GM12874 (cell line): ENCODE results near the gene SESN3.

ENCODE experiments used
- CTCF ChIP-seq: IDR thresholded peaks from 2 replicates; pipeline ENCODE4 v1.5.1; 2011; ENCODE audit warnings: low read depth, mild to moderate bottlenecking, control low read depth, low read length, moderate library complexity; ENCODE audit not compliant: insufficient read depth

Gene SESN3

GRCh38 chr11:95193541-95193940, 37.5 kb downstream of the SESN3 start:
- TF ChIP-seq CTCF: no peak

- no peak for TF ChIP-seq CTCF
These were observed 38.3 kb downstream of the SESN3 start for GRCh38 chr11:95192717-95193116.

- TF ChIP-seq CTCF: no peak
These were observed 43.3 kb downstream of the SESN3 start for GRCh38 chr11:95187723-95188122.

GRCh38 chr11:95182397-95182796, 48.6 kb downstream of the SESN3 start:
- no peak for TF ChIP-seq CTCF

GRCh38 chr11:95175818-95176380, 55.1 kb downstream of the SESN3 start:
- TF ChIP-seq CTCF: no peak

- TF ChIP-seq CTCF: no peak
These were observed 60.7 kb downstream of the SESN3 start for GRCh38 chr11:95170294-95170693.

- no peak for TF ChIP-seq CTCF
These were observed 64.2 kb downstream of the SESN3 start for GRCh38 chr11:95166781-95167180.
